K562 (cell line): Measurements from ENCODE around the gene ADAT1. TPM values are rescaled to one million over a fixed set of nuclear protein-coding genes. Genes with fewer than 3 reads are reported as not detected.

Experiments used
- ATAC-seq: fragments of 200-7000 bp; cut with Tn5 transposase; 3 replicates; pipeline ENCODE4 v1.9.1; 2020; ENCODE audit warnings: moderate library complexity
- BruUV-seq: library from RNA; stranded (reverse); fragments of 400-500 nt; replicated peaks from 2 replicates; lab custom pipeline; 2021; lab: Mats Ljungman, UMichigan
- CTCF ChIA-PET: fragments of 300-600 bp; formaldehyde crosslinking; extraction: SDS; loops from one replicate; lab custom pipeline; 2021; ENCODE audit warnings: low intra/inter-chr PET ratio; lab: Yijun Ruan, JAX
- POLR2A ChIA-PET: fragments of 300-600, 350-650 bp; sonication (Branson Sonifier 250); formaldehyde crosslinking; extraction: SDS; loops from one replicate; lab custom pipeline; 2021; ENCODE audit warnings: antibody characterized with exemption, inconsistent platforms; lab: Yijun Ruan, JAX
- DNase-seq, 4 experiments: peaks; one replicate each; pipeline versions ENCODE4 v3.0.0 to v3.0.0-alpha.2; 2011 to 2018; ENCODE audit warnings: low spot score in 3 of 4, mixed read lengths in 3 of 4; ENCODE audit errors: extremely low read depth in 1 of 4
- FAIRE-seq: peaks from 2 replicates; lab custom pipeline; 2011; peaks lifted over from hg19 to GRCh38; lab: Jason Lieb, UNC
- H2AFZ ChIP-seq: 2 replicates; pipeline ENCODE4 v1.6.0; 2011; ENCODE audit warnings: low read depth, low read length, control low read depth, inconsistent platforms
- H3K27ac ChIP-seq: fragments of 200-600 bp; 3 replicates; pipeline ENCODE4 v1.8.0; 2011; ENCODE audit warnings: low read depth, mild to moderate bottlenecking, control low read depth, inconsistent platforms, low read length, moderate library complexity, mixed read lengths; ENCODE audit errors: extremely low read depth
- H3K27me3 ChIP-seq, 2 experiments: fragments of 300-600 bp in 1 of 2; 2 replicates in 1 of 2; 3 replicates in 1 of 2; pipeline versions ENCODE4 v1.6.0 to v1.8.0; 2011; ENCODE audit warnings: inconsistent platforms in 2 of 2, low read length in 2 of 2, mild to moderate bottlenecking in 1 of 2, mixed read lengths in 1 of 2, moderate library complexity in 1 of 2; ENCODE audit not compliant: control insufficient read depth in 2 of 2, insufficient read depth in 2 of 2
- H3K36me3 ChIP-seq: fragments of 300-600 bp; 3 replicates; pipeline ENCODE4 v1.8.0; 2011; ENCODE audit warnings: mild to moderate bottlenecking, low read length, inconsistent platforms; ENCODE audit not compliant: control insufficient read depth, insufficient read depth
- H3K4me1 ChIP-seq, 2 experiments: fragments of 200-600 bp in 1 of 2; replicated peaks in 1 of 2; 2 replicates in 1 of 2; 3 replicates in 1 of 2; pipeline versions ENCODE4 v1.5.1 to v1.8.0; 2011; ENCODE audit warnings: inconsistent platforms in 2 of 2, low read length in 2 of 2, mild to moderate bottlenecking in 1 of 2, mixed read lengths in 1 of 2, moderate library complexity in 1 of 2; ENCODE audit not compliant: control insufficient read depth in 2 of 2, insufficient read depth in 2 of 2
- H3K4me2 ChIP-seq: 2 replicates; pipeline ENCODE4 v1.6.1; 2011; ENCODE audit warnings: low read length, control low read depth, inconsistent platforms, mixed read lengths; ENCODE audit not compliant: insufficient read depth
- H3K4me3 ChIP-seq: fragments of 200-600 bp; sonication (generic), shearing (Covaris generic); 2 replicates; pipeline ENCODE4 v1.5.1; 2016; ENCODE audit warnings: control low read depth, inconsistent platforms
- H3K79me2 ChIP-seq: fragments of 200-600 bp; 3 replicates; pipeline ENCODE4 v1.8.0; 2011; ENCODE audit warnings: low read length, inconsistent platforms; ENCODE audit not compliant: control insufficient read depth, insufficient read depth
- H3K9ac ChIP-seq, 2 experiments: 2 replicates each; pipeline versions ENCODE4 v1.6.0 to v1.6.1; 2011; ENCODE audit warnings: low read depth in 2 of 2, low read length in 2 of 2, control low read depth in 1 of 2, inconsistent platforms in 1 of 2, mild to moderate bottlenecking in 1 of 2, mixed read lengths in 1 of 2; ENCODE audit not compliant: insufficient read depth in 1 of 2
- H3K9me1 ChIP-seq: one replicate; pipeline ENCODE4 v1.6.0; 2011; ENCODE audit warnings: inconsistent platforms, mild to moderate bottlenecking, low read length, moderate library complexity; ENCODE audit not compliant: control insufficient read depth, insufficient read depth
- H3K9me3 ChIP-seq: replicated peaks from 2 replicates; pipeline ENCODE4 v1.5.1; 2011; ENCODE audit warnings: low read depth, low read length, inconsistent platforms; ENCODE audit not compliant: control insufficient read depth, insufficient read depth
- H4K20me1 ChIP-seq: replicated peaks from 2 replicates; pipeline ENCODE4 v1.6.1; 2011; ENCODE audit warnings: low read length, inconsistent platforms, mixed read lengths; ENCODE audit not compliant: control insufficient read depth, insufficient read depth
- CHAMP1 ChIP-seq: fragments of 450-650 bp; IDR thresholded peaks from 2 replicates; pipeline ENCODE4 v1.6.1; 2016; ENCODE audit warnings: mild to moderate bottlenecking
- ID3 ChIP-seq, 2 experiments: fragments of 250-450 bp in 1 of 2; fragments of 450-650 bp in 1 of 2; sonication (Bioruptor Pico) in 1 of 2; IDR thresholded peaks; 2 replicates each; pipeline versions ENCODE4 v1.6.1 to v1.8.0; 2016 to 2021; ENCODE audit warnings: mild to moderate bottlenecking in 2 of 2, moderate library complexity in 2 of 2, missing compliant biosample characterization in 1 of 2, missing genetic modification characterization in 1 of 2
- KLF1 ChIP-seq: fragments of 450-650 bp; IDR thresholded peaks from 2 replicates; pipeline ENCODE4 v1.6.1; 2016; ENCODE audit warnings: missing genetic modification characterization, missing compliant biosample characterization
- NR3C1 ChIP-seq: sonication (generic); formaldehyde crosslinking; IDR thresholded peaks from 2 replicates; pipeline ENCODE4 v1.8.1; 2022; ENCODE audit warnings: missing genetic modification reagents
- U2AF1 ChIP-seq: fragments of 200-400 bp; formaldehyde crosslinking; optimal IDR thresholded peaks from 2 replicates; pipeline ENCODE3; 2017; ENCODE audit warnings: mild to moderate bottlenecking, low read depth, low read length, moderate library complexity
- YY1 ChIP-seq, 3 experiments: IDR thresholded peaks; 2 replicates each; pipeline ENCODE4 v1.6.1; 2011; ENCODE audit warnings: low read length in 2 of 3, mild to moderate bottlenecking in 2 of 3, moderate library complexity in 2 of 3, borderline replicate concordance in 1 of 3, control low read depth in 1 of 3, low read depth in 1 of 3; ENCODE audit not compliant: insufficient read depth in 3 of 3, insufficient replicate concordance in 2 of 3, control insufficient read depth in 1 of 3, insufficient read length in 1 of 3; ENCODE audit errors: extremely low read depth in 1 of 3
- ZNF146 ChIP-seq: IDR thresholded peaks from one replicate; pipeline ENCODE4 v1.6.1; 2018; ENCODE audit warnings: missing compliant biosample characterization; ENCODE audit not compliant: unreplicated experiment
- ZNF507 ChIP-seq: conservative IDR thresholded peaks from 2 replicates; pipeline ENCODE4 v1.6.1; 2017; ENCODE audit warnings: missing genetic modification characterization, missing compliant biosample characterization
- ZNF583 ChIP-seq: fragments of 250-450 bp; sonication (Bioruptor Pico); IDR thresholded peaks from 2 replicates; pipeline ENCODE4 v1.4.0; 2020
- WGBS: fragments of 100-300 bp; shearing (Covaris generic); methylation state at CpG from one replicate; pipeline ENCODE4 v1.1.6; 2016; ENCODE audit warnings: low coverage, mixed read lengths; ENCODE audit not compliant: insufficient coverage; ENCODE audit errors: missing lambda C conversion rate; 5-methylcytosine and 5-hydroxymethylcytosine counted together
- in situ Hi-C: fragments of 300-500 bp; cut with MboI; formaldehyde crosslinking; loops from 4 replicates; pipeline ENCODE4 v1.15.0; 2018; ENCODE audit warnings: inconsistent platforms, mixed read lengths
- intact Hi-C: fragments of 100-400 bp; cut with micrococcal nuclease; formaldehyde crosslinking; loops from 2 replicates; pipeline ENCODE4 v1.14.2; 2022
- polyA plus RNA-seq, 8 experiments: library from polyadenylated mRNA; depleted of rRNA in 4 of 8; stranded (reverse) in 5 of 8; unstranded in 3 of 8; fragments of >200 nt; fragmentation: Nextera tagmentation in 2 of 8; fragmentation: Illumina TruSeq in 1 of 8; extraction: Ambion mirVana in 2 of 8; extraction: Trizol in 1 of 8; gene quantifications; 2 replicates each; pipeline versions ENCODE4 v1.2.1 to v1.2.3, GENCODE V29; 2011 to 2014; ENCODE audit warnings: inconsistent platforms in 1 of 8, missing spikeins in 1 of 8
- total RNA-seq, 7 experiments: library from RNA; depleted of rRNA in 6 of 7; stranded (reverse); fragments of >200 nt in 6 of 7; fragmentation: Illumina TruSeq in 2 of 7; extraction: Trizol in 2 of 7; gene quantifications; 2 replicates each; pipeline versions ENCODE4 v1.2.1 to v1.2.3, GENCODE V29; 2011 to 2021; ENCODE audit warnings: low replicate concordance in 1 of 7
- TF ChIP-seq, protein P1 (sequence below): fragments of 250-450 bp; sonication (Bioruptor Pico); IDR thresholded peaks from 2 replicates; pipeline ENCODE4 v1.8.0; 2021; ENCODE audit warnings: moderate library complexity, mild to moderate bottlenecking, inconsistent platforms
- TF ChIP-seq, protein P2 (sequence below): sonication (generic); formaldehyde crosslinking; IDR thresholded peaks from 2 replicates; pipeline ENCODE4 v1.8.0; 2022; ENCODE audit warnings: mild to moderate bottlenecking, low read depth, missing genetic modification reagents

The ADAT1 gene
- total and polyA plus RNA-seq, 9 of the 15 experiments (the other 6 are each of a cell fraction or from before 2014, with no cell fraction given), result 16.0 to 36.7 (median 28.2) TPM

- CTCF ChIA-PET, result no interaction called here
- H3K9ac ChIP-seq, result no peak overlapping the region
- ATAC-seq, result peak; percentile 23; the same call in 2 of the 3 replicates
- H3K79me2 ChIP-seq, result peaks cover 11% of the 10 kb centered on the region; the same call in 1 of the 3 replicates
- no peak overlapping the region for H3K27ac ChIP-seq
- intact Hi-C loops, result no loop called here
- H3K9me1 ChIP-seq, result no peaks in the 10 kb centered on the region
- no peak for DNase-seq
- H3K9me3 ChIP-seq, result no peaks in the 10 kb centered on the region
- H4K20me1 ChIP-seq, result peaks cover 9% of the 10 kb centered on the region; the same call in 1 of the 2 replicates
- H3K36me3 ChIP-seq, result peaks cover 73% of the 10 kb centered on the region; the same call in 2 of the 3 replicates
- H3K4me1 ChIP-seq, result peaks cover 15 to 20% of the 10 kb centered on the region in 2 experiments; a peak in 3 of 5 replicates
- FAIRE-seq, result peak; percentile 51
- BruUV-seq, result no TSS peak
- H3K27me3 ChIP-seq, result no peaks in the 10 kb centered on the region
- 65% methylated on average over 3 of the region's 3 CpGs for WGBS
- no peak overlapping the region for H3K4me3 ChIP-seq
- POLR2A ChIA-PET, result interaction anchor here (0.9 to 2.4 kb wide), 5 partner anchors 8 to 15 kb away, joined by 3 to 11 read pairs (median 4); partner anchors contain the start of gene GABARAPL2
- no peak overlapping the region for H3K4me2 ChIP-seq
- in situ Hi-C loops, result no loop called here
- H2AFZ ChIP-seq, result no peak overlapping the region
- TF ChIP-seq, protein P1, sequence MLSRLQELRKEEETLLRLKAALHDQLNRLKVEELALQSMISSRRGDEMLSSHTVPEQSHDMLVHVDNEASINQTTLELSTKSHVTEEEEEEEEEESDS (CRISPR knock-in tag), result no peak
- TF ChIP-seq ZNF507 (tag) (no peak), CHAMP1 (no peak), KLF1 (tag) (no peak), NR3C1 (no peak), ZNF146 (CRISPR knock-in tag) (no peak), ZNF583 (CRISPR knock-in tag) (no peak), U2AF1 (no peak), ID3 (CRISPR knock-in tag; IDR thresholded peaks at IDR 0.05) (no peak), ID3 (tag; IDR thresholded peaks at IDR 0.05) (no peak), YY1 (IDR thresholded peaks at IDR 0.05; ENCODE audit: borderline replicate concordance in 1 of 3, control insufficient read depth in 1 of 3, extremely low read depth in 1 of 3, insufficient read depth in 3 of 3, insufficient read length in 1 of 3, insufficient replicate concordance in 2 of 3, low read depth in 1 of 3, low read length in 2 of 3) (no peak)
- TF ChIP-seq, protein P2, sequence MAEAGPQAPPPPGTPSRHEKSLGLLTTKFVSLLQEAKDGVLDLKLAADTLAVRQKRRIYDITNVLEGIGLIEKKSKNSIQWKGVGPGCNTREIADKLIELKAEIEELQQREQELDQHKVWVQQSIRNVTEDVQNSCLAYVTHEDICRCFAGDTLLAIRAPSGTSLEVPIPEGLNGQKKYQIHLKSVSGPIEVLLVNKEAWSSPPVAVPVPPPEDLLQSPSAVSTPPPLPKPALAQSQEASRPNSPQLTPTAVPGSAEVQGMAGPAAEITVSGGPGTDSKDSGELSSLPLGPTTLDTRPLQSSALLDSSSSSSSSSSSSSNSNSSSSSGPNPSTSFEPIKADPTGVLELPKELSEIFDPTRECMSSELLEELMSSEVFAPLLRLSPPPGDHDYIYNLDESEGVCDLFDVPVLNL, result no peak
Observed at GRCh38 chr16:75576384-75576811, 46.7 kb downstream of the ADAT1 start.
